IMR-90 (cell line): ENCODE data around the gene RERE. TPM values are rescaled to one million over a fixed set of nuclear protein-coding genes. Genes with fewer than 3 reads are reported as not detected.

Source experiments
- ATAC-seq: fragments of 200-7000 bp; cut with Tn5 transposase; 2 replicates; pipeline ENCODE4 v1.9.1; 2020; ENCODE audit warnings: low read depth, mild to moderate bottlenecking, moderate library complexity
- BruUV-seq: library from RNA; stranded (reverse); fragments of 400-500 nt; replicated peaks from 2 replicates; lab custom pipeline; 2021; lab: Mats Ljungman, UMichigan
- CTCF ChIA-PET: fragments of 300-600 bp; formaldehyde crosslinking; extraction: SDS; loops from one replicate; lab custom pipeline; 2021; ENCODE audit warnings: antibody characterized with exemption; lab: Yijun Ruan, JAX
- POLR2A ChIA-PET: fragments of 300-600 bp; sonication (Branson Sonifier 250); formaldehyde crosslinking; loops from one replicate; lab custom pipeline; 2022; ENCODE audit warnings: antibody characterized with exemption; ENCODE audit not compliant: unreplicated experiment; lab: Charles Lee
- DNase-seq: peaks from one replicate; pipeline ENCODE4 v3.0.0; 2013
- H2AFZ ChIP-seq: replicated peaks from 2 replicates; pipeline ENCODE3; 2013; ENCODE audit warnings: low read length, mild to moderate bottlenecking; ENCODE audit not compliant: poor library complexity
- H2AK5ac ChIP-seq: 2 replicates; pipeline ENCODE4 v1.6.1; 2013; ENCODE audit warnings: low read depth, low read length, inconsistent platforms
- H2AK9ac ChIP-seq: replicated peaks from 2 replicates; pipeline ENCODE3; 2013; ENCODE audit warnings: mild to moderate bottlenecking, low read depth, low read length, moderate library complexity; ENCODE audit not compliant: poor library complexity
- H2BK120ac ChIP-seq: 2 replicates; pipeline ENCODE4 v1.6.1; 2013; ENCODE audit warnings: low read depth, low read length, inconsistent platforms
- H2BK15ac ChIP-seq: 3 replicates; pipeline ENCODE4 v1.6.1; 2013; ENCODE audit warnings: low read depth, low read length, inconsistent platforms
- H2BK20ac ChIP-seq: 2 replicates; pipeline ENCODE4 v1.6.1; 2013; ENCODE audit warnings: low read depth, mild to moderate bottlenecking, inconsistent platforms, low read length, moderate library complexity
- H2BK5ac ChIP-seq: 2 replicates; pipeline ENCODE4 v1.6.1; 2013; ENCODE audit warnings: mild to moderate bottlenecking, low read depth, low read length, inconsistent platforms; ENCODE audit not compliant: poor library complexity, severe bottlenecking
- H3K14ac ChIP-seq: replicated peaks from 2 replicates; pipeline ENCODE4 v1.6.1; 2013; ENCODE audit warnings: low read depth, low read length, inconsistent platforms
- H3K18ac ChIP-seq: 2 replicates; pipeline ENCODE4 v1.6.1; 2013; ENCODE audit warnings: low read depth, low read length, control low read depth
- H3K23ac ChIP-seq: 2 replicates; pipeline ENCODE4 v1.6.1; 2013; ENCODE audit warnings: low read depth, low read length, inconsistent platforms
- H3K27ac ChIP-seq: 2 replicates; pipeline ENCODE4 v1.5.1; 2013; ENCODE audit warnings: mild to moderate bottlenecking, control low read depth, low read length; ENCODE audit not compliant: insufficient read depth
- H3K27me3 ChIP-seq: 2 replicates; pipeline ENCODE4 v1.6.1; 2013; ENCODE audit warnings: low read length; ENCODE audit not compliant: control insufficient read depth, insufficient read depth
- H3K36me3 ChIP-seq: 2 replicates; pipeline ENCODE4 v1.6.1; 2013; ENCODE audit warnings: low read length, mixed read lengths; ENCODE audit not compliant: control insufficient read depth, insufficient read depth
- H3K4ac ChIP-seq: 2 replicates; pipeline ENCODE4 v1.6.1; 2013; ENCODE audit warnings: low read depth, low read length, inconsistent platforms
- H3K4me1 ChIP-seq: 2 replicates; pipeline ENCODE4 v1.6.1; 2013; ENCODE audit warnings: low read length, mixed read lengths; ENCODE audit not compliant: control insufficient read depth, insufficient read depth
- H3K4me2 ChIP-seq: 2 replicates; pipeline ENCODE4 v1.6.1; 2013; ENCODE audit warnings: low read depth, mild to moderate bottlenecking, control low read depth, low read length, moderate library complexity
- H3K4me3 ChIP-seq: 2 replicates; pipeline ENCODE4 v1.5.1; 2013; ENCODE audit warnings: low read depth, mild to moderate bottlenecking, control low read depth, low read length, moderate library complexity; ENCODE audit not compliant: insufficient read depth
- H3K56ac ChIP-seq: 2 replicates; pipeline ENCODE4 v1.6.1; 2013; ENCODE audit warnings: low read length, inconsistent platforms; ENCODE audit not compliant: insufficient read depth; ENCODE audit errors: extremely low read depth
- H3K79me1 ChIP-seq, 2 experiments: 2 replicates each; pipeline ENCODE4 v1.6.1; 2013; ENCODE audit warnings: low read length in 2 of 2, inconsistent platforms in 1 of 2, low read depth in 1 of 2
- H3K9ac ChIP-seq: 2 replicates; pipeline ENCODE4 v1.6.1; 2013; ENCODE audit warnings: low read depth, low read length, control low read depth
- H3K9me1 ChIP-seq: 2 replicates; pipeline ENCODE4 v1.6.1; 2013; ENCODE audit warnings: low read length, inconsistent platforms; ENCODE audit not compliant: insufficient read depth
- H3K9me3 ChIP-seq: 2 replicates; pipeline ENCODE4 v1.6.1; 2013; ENCODE audit warnings: low read length; ENCODE audit not compliant: control insufficient read depth, insufficient read depth
- H4K20me1 ChIP-seq: 2 replicates; pipeline ENCODE4 v1.6.1; 2013; ENCODE audit warnings: low read length, inconsistent platforms; ENCODE audit not compliant: insufficient read depth
- H4K5ac ChIP-seq: 2 replicates; pipeline ENCODE4 v1.6.1; 2013; ENCODE audit warnings: mild to moderate bottlenecking, low read depth, low read length, control low read depth
- H4K8ac ChIP-seq, 2 experiments: 2 replicates each; pipeline ENCODE4 v1.6.1; 2013; ENCODE audit warnings: low read depth in 2 of 2, low read length in 2 of 2, control low read depth in 1 of 2, inconsistent platforms in 1 of 2
- H4K91ac ChIP-seq: 2 replicates; pipeline ENCODE4 v1.6.1; 2013; ENCODE audit warnings: low read depth, low read length, inconsistent platforms; ENCODE audit not compliant: insufficient read depth
- BHLHE40 ChIP-seq: fragments of 150-350 bp; IDR thresholded peaks from 2 replicates; pipeline ENCODE4 v1.6.1; 2016; ENCODE audit warnings: mild to moderate bottlenecking, low read depth, low read length
- CTCF ChIP-seq: conservative IDR thresholded peaks from 2 replicates; pipeline ENCODE4 v1.5.1; 2012; ENCODE audit warnings: mild to moderate bottlenecking, low read depth, low read length, improper control_type of control experiment
- ELK1 ChIP-seq: fragments of 150-350 bp; IDR thresholded peaks from 2 replicates; pipeline ENCODE4 v1.6.1; 2016; ENCODE audit warnings: low read depth, mild to moderate bottlenecking, low read length, moderate library complexity, borderline replicate concordance
- FOS ChIP-seq: fragments of 150-350 bp; IDR thresholded peaks from 2 replicates; pipeline ENCODE4 v1.6.1; 2016; ENCODE audit warnings: low read depth, low read length
- MAZ ChIP-seq: IDR thresholded peaks from 2 replicates; pipeline ENCODE4 v1.6.1; 2012; ENCODE audit warnings: low read depth, mild to moderate bottlenecking, low read length, improper control_type of control experiment, moderate library complexity, borderline replicate concordance
- POLR2A ChIP-seq: IDR thresholded peaks from 2 replicates; pipeline ENCODE4 v1.6.1; 2012; ENCODE audit warnings: mild to moderate bottlenecking, low read depth, low read length
- RAD21 ChIP-seq: IDR thresholded peaks from 2 replicates; pipeline ENCODE4 v1.6.1; 2012; ENCODE audit warnings: low read length, improper control_type of control experiment
- RCOR1 ChIP-seq: IDR thresholded peaks from 2 replicates; pipeline ENCODE4 v1.6.1; 2012; ENCODE audit warnings: mild to moderate bottlenecking, low read length, improper control_type of control experiment; ENCODE audit not compliant: insufficient replicate concordance
- RFX5 ChIP-seq: IDR thresholded peaks from 2 replicates; pipeline ENCODE4 v1.8.0; 2012; ENCODE audit warnings: low read depth, mild to moderate bottlenecking, low read length, moderate library complexity
- USF2 ChIP-seq: fragments of 150-350 bp; IDR thresholded peaks from 2 replicates; pipeline ENCODE4 v1.6.1; 2017; ENCODE audit warnings: mild to moderate bottlenecking, antibody characterized with exemption, low read length, low read depth
- WGBS, 2 experiments: methylation state at CpG; one replicate each; pipeline versions ENCODE4 v1.1.5 to v1.1.7; 2013; ENCODE audit warnings: missing lambda C conversion rate in 2 of 2; ENCODE audit not compliant: insufficient read length in 1 of 2; ENCODE audit errors: extremely low coverage in 2 of 2; 5-methylcytosine and 5-hydroxymethylcytosine counted together
- dilution Hi-C: fragments of 300-500 bp; cut with HindIII; formaldehyde crosslinking; loops from one replicate; pipeline ENCODE4 v1.14.3; 2018; ENCODE audit warnings: low sequenced_read_pairs; ENCODE audit not compliant: unreplicated experiment
- in situ Hi-C: fragments of 300-500 bp; cut with MboI; formaldehyde crosslinking; loops from 3 replicates; pipeline ENCODE4 v1.14.3; 2019; ENCODE audit warnings: low sequenced_read_pairs, inconsistent platforms, mixed read lengths
- intact Hi-C: fragments of 100-400 bp; cut with micrococcal nuclease; formaldehyde crosslinking; loops from 2 replicates; pipeline ENCODE4 v1.10.0; 2022
- polyA plus RNA-seq, 3 experiments: library from polyadenylated mRNA; depleted of rRNA; stranded (reverse); fragments of >200 nt; gene quantifications; 2 replicates each; pipeline ENCODE4 v1.2.3, GENCODE V29; 2012; ENCODE audit warnings: low replicate concordance in 1 of 3
- total RNA-seq: library from RNA; depleted of rRNA; stranded (reverse); fragments of >200 nt; gene quantifications from 2 replicates; pipeline ENCODE4 v1.2.3, GENCODE V29; 2012

The RERE gene
- total and polyA plus RNA-seq, 2 of the 4 experiments (the other 2 are of a cell fraction) = 11.5 to 25.1 TPM

- no peak for TF ChIP-seq POLR2A
Observed at GRCh38 chr1:8313231-8313630, 504.2 kb downstream of the RERE start (continued).

GRCh38 chr1:8312235-8313218 lies 504.9 kb downstream of the RERE start:
- no peak overlapping the region for H3K18ac ChIP-seq
- no peak overlapping the region for H3K23ac ChIP-seq
- H3K79me1 ChIP-seq = peaks cover 0 to 1% of the 10 kb centered on the region in 2 experiments; a peak in 1 of 4 replicates
- no peaks in the 10 kb centered on the region; the same call in 1 of the 2 replicates for H3K9me1 ChIP-seq
- ChIA-PET POLR2A (no interaction called here), CTCF (interaction anchor here (0.5 kb wide), 1 partner anchor 66 kb away, joined by 6 read pairs; no protein-coding TSS in a partner anchor)
- H3K4me3 ChIP-seq = no peak overlapping the region
- H3K36me3 ChIP-seq = no peaks in the 10 kb centered on the region
- peak overlapping the region; percentile 31; the same call in 1 of the 2 replicates for H3K4ac ChIP-seq
- H3K4me2 ChIP-seq = no peak overlapping the region
- dilution Hi-C loops = loop anchor here (25.0 kb wide), 1 partner anchor 300 kb away; no protein-coding TSS in a partner anchor
- peak overlapping the region; percentile 39 for H2BK120ac ChIP-seq
- in situ Hi-C loops = loop anchor here (5.0 to 25.0 kb wide), 3 partner anchors 295 to 650 kb away; no protein-coding TSS in a partner anchor
- no peak overlapping the region for H3K14ac ChIP-seq
- H3K9me3 ChIP-seq = peaks cover 2% of the 10 kb centered on the region; the same call in 1 of the 2 replicates
- H2BK5ac ChIP-seq = no peak overlapping the region
- H3K27ac ChIP-seq = no peak overlapping the region
- H4K20me1 ChIP-seq = no peaks in the 10 kb centered on the region
- peak overlapping the region; percentile 61; the same call in 1 of the 2 replicates for H4K91ac ChIP-seq
- no peak overlapping the region for H4K5ac ChIP-seq
- H3K27me3 ChIP-seq = no peaks in the 10 kb centered on the region
- DNase-seq (no peak), ATAC-seq (no peak)
- no peak overlapping the region for H3K56ac ChIP-seq
- BruUV-seq = no TSS peak
- intact Hi-C loops = loop anchor here (5.0 to 10.0 kb wide), 2 partner anchors 215 to 648 kb away; no protein-coding TSS in a partner anchor
- H3K9ac ChIP-seq = no peak overlapping the region
- 100% methylated on average over 1 of the region's 17 CpGs; no CpG with 5 or more reads in 1 of the 2 experiments for WGBS, 2 experiments
- H2AFZ ChIP-seq = no peak overlapping the region
- peak overlapping the region in 1 of 2 experiments; percentile 1; a peak in 1 of 4 replicates for H4K8ac ChIP-seq
- peaks cover 3% of the 10 kb centered on the region; the same call in 1 of the 2 replicates for H3K4me1 ChIP-seq
- no peak overlapping the region; the same call in 1 of the 2 replicates for H2BK20ac ChIP-seq
- no peak overlapping the region for H2AK9ac ChIP-seq
- 0 out of 3 replicates have a peak overlapping the region, but pooled peaks have one; percentile 67 for H2BK15ac ChIP-seq
- H2AK5ac ChIP-seq = peak overlapping the region; percentile 92
- no peak for TF ChIP-seq RCOR1
- no peak for TF ChIP-seq RAD21
- no peak for TF ChIP-seq MAZ
- no peak for TF ChIP-seq ELK1
- TF ChIP-seq RFX5 = no peak
- no peak for TF ChIP-seq CTCF
- no peak for TF ChIP-seq POLR2A
- TF ChIP-seq USF2 = no peak
- no peak for TF ChIP-seq FOS
- no peak for TF ChIP-seq BHLHE40
